ENCODE results near the gene FRS3. TPM values are rescaled to one million over a fixed set of nuclear protein-coding genes. Genes with fewer than 3 reads are reported as not detected.

Gene FRS3
- total and polyA plus RNA-seq, 11 donors, result 3.2 to 6.8 (median 5.1) TPM

- intact Hi-C loops (cut with DNase I), result loop anchor here in 9 of 10 donors (1.0 to 5.0 kb wide), 7 partner anchors 28 to 52 kb away; partner anchors contain the start of gene FRS3 (in 7 of the 9)
- H3K27me3 ChIP-seq, result no peaks in the 10 kb centered on the region
Measured at GRCh38 chr6:41734666-41735426, 44.9 kb downstream of the FRS3 start.

DNA sequence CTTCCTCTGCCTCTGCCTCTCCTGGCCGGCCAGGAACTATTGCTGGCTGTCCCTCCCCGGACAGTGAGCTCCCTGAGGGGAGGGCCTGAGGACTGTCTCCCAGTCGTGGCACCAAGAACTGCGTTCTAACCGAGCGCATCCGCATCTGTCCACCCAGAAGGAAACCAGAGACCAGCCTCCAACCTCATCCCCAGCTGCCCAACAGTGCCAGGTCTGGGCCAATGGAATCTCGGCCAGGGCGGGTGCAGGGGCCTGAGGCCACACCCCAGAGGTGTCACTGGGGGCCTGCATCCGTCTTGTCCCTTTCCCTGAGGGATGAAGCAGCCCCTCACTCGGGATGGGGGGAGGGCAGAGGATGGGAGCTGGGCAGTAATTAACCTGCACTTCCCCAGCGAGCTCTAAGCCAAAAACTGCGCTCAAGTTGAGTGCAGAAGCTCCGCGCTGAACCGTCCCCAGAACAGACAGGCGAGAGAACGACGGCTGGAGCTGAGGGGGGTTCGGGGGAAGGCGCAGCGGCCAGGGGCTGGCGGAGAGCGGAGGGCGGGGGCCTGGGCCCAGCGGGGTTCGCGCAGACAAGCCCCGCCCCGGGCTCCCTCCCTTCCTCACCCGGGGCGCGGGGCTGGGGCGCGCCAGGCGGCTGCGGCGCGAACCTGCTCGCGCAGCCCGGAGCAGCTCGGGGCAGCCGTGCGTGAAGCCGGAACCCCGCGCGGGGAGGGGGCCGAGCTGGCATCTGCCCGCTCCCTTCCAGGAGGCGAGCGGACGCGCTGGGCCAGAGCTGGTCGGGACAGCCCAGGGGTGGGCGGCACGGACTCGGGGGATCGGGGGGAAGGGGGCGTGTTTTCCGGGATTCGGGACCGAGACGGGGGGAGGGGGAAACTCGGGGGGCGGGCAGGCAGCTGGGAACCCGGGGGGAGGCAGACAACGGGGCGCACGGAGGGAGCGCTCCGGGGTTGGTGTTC is 45.7 kb downstream of the FRS3 start:
- TF ChIP-seq, protein P1, sequence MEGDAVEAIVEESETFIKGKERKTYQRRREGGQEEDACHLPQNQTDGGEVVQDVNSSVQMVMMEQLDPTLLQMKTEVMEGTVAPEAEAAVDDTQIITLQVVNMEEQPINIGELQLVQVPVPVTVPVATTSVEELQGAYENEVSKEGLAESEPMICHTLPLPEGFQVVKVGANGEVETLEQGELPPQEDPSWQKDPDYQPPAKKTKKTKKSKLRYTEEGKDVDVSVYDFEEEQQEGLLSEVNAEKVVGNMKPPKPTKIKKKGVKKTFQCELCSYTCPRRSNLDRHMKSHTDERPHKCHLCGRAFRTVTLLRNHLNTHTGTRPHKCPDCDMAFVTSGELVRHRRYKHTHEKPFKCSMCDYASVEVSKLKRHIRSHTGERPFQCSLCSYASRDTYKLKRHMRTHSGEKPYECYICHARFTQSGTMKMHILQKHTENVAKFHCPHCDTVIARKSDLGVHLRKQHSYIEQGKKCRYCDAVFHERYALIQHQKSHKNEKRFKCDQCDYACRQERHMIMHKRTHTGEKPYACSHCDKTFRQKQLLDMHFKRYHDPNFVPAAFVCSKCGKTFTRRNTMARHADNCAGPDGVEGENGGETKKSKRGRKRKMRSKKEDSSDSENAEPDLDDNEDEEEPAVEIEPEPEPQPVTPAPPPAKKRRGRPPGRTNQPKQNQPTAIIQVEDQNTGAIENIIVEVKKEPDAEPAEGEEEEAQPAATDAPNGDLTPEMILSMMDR (IDR thresholded peaks at IDR 0.05), result peak in 1 of 12 donors; percentile 3
- peak in 1 of 2 donors; percentile 44 for TF ChIP-seq POLR2A (IDR thresholded peaks at IDR 0.05)
- peaks cover 0 to 3% (median 0%) of the 10 kb centered on the region in 9 donors for H3K36me3 ChIP-seq
- H3K9me3 ChIP-seq, result no peaks in the 10 kb centered on the region
- ATAC-seq, result peak; percentile 51 to 76 (median 72)
- peak overlapping the region; percentile 75 to 100 (median 96) for H3K4me3 ChIP-seq
- intact Hi-C loops (cut with DNase I), result loop anchor here in 8 of 10 donors (1.0 to 2.0 kb wide), 4 partner anchors 27 to 51 kb away; partner anchors contain the start of gene FRS3 (in 2 of the 8)
- peak; percentile 78 to 89 (median 83) for DNase-seq
- peaks cover 14 to 58% (median 47%) of the 10 kb centered on the region in 12 donors for H3K4me1 ChIP-seq
- 0 to 2% (median 1%) methylated on average over 35 to 73 of the region's 73 CpGs for WGBS, 4 donors
- H3K27me3 ChIP-seq, result no peaks in the 10 kb centered on the region
- peak overlapping the region; percentile 98 to 100 (median 98) for H3K27ac ChIP-seq

More at GRCh38 chr6:41734666-41735426, 44.9 kb downstream of the FRS3 start:
- peak overlapping the region; percentile 75 to 100 (median 96) for H3K4me3 ChIP-seq
- ATAC-seq (peak; percentile 66 to 85 (median 82)), DNase-seq (peak; percentile 87 to 92 (median 91))
- H3K4me1 ChIP-seq, result peaks cover 14 to 49% (median 40%) of the 10 kb centered on the region in 12 donors
- H3K9me3 ChIP-seq, result no peaks in the 10 kb centered on the region
- peaks cover 0 to 3% (median 0%) of the 10 kb centered on the region in 9 donors for H3K36me3 ChIP-seq
- 0 to 1% (median 1%) methylated on average over 23 to 76 of the region's 76 CpGs for WGBS, 4 donors
- H3K27ac ChIP-seq, result peak overlapping the region; percentile 98 to 100 (median 98)
- no peak for TF ChIP-seq POLR2A (IDR thresholded peaks at IDR 0.05)
- TF ChIP-seq, protein P1 (IDR thresholded peaks at IDR 0.05), result no peak

DNA sequence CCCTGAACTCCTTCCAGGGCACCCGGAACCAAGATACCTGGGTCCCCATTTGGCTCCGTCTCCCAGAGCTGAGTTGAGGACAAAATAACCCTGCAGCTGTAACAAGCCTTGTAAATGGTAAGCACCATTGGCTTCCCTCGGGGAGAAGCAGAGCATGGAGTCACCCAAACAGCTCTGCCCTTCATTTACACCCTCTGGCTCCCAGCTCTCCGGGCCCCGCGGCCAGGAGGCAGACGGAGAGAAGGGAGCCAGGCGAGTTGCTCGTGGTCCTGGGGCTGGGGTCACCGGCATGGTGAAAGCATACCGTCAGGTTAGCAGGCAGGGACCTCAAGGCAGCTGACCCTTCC is 46.4 kb downstream of the FRS3 start:
- no peak for TF ChIP-seq POLR2A (IDR thresholded peaks at IDR 0.05)
- TF ChIP-seq, protein P1 (IDR thresholded peaks at IDR 0.05), result no peak
- ATAC-seq, result peak in 1 of 4 donors; percentile 3
- H3K36me3 ChIP-seq, result peaks cover 0 to 3% (median 0%) of the 10 kb centered on the region in 9 donors
- no peaks in the 10 kb centered on the region for H3K27me3 ChIP-seq
- DNase-seq, result no peak
- H3K27ac ChIP-seq, result peak overlapping the region; percentile 98 to 100 (median 98)
- intact Hi-C loops (cut with DNase I), result no loop called here
- no peaks in the 10 kb centered on the region for H3K9me3 ChIP-seq
- 31 to 47% (median 43%) methylated on average over 6 to 11 of the region's 11 CpGs for WGBS, 4 donors
- H3K4me1 ChIP-seq, result peaks cover 15 to 64% (median 53%) of the 10 kb centered on the region in 12 donors
- peak overlapping the region in 11 of 12 donors; percentile 75 to 100 (median 95) for H3K4me3 ChIP-seq

Data from heart left ventricle (tissue), 16 donors.